Pancreas (tissue), 10 donors: ENCODE results near the gene HERC5. TPM values are rescaled to one million over a fixed set of nuclear protein-coding genes. Genes with fewer than 3 reads are reported as not detected.

ENCODE experiments used
- ATAC-seq, 4 donors: fragments of 200-7000 bp; cut with Tn5 transposase; one replicate each; pipeline versions ENCODE4 v1.8.0 to v1.9.1; 2020; ENCODE audit warnings: mild to moderate bottlenecking in 4 of 4, moderate library complexity in 4 of 4
- DNase-seq, 6 donors: peaks; one replicate each; pipeline ENCODE4 v3.0.0-alpha.2; 2020
- FAIRE-seq: peaks from 2 replicates; lab custom pipeline; 2012; peaks lifted over from hg19 to GRCh38; lab: Jason Lieb, UNC
- H3K27ac ChIP-seq, 4 donors: fragments of 200-600 bp; sonication (generic); 1 replicate in 3 of 4; 2 replicates in 1 of 4; pipeline versions ENCODE4 v1.5.0 to v1.8.0; 2020
- H3K27me3 ChIP-seq, 4 donors: fragments of 200-600 bp; one replicate each; pipeline ENCODE4 v1.8.0; 2021
- H3K36me3 ChIP-seq, 3 donors: fragments of 200-600 bp; sonication (generic) in 1 of 3; one replicate each; pipeline versions ENCODE4 v1.5.0 to v1.8.0; 2020 to 2021
- H3K4me1 ChIP-seq, 3 donors: fragments of 200-600 bp; one replicate each; pipeline ENCODE4 v1.8.0; 2021
- H3K4me3 ChIP-seq, 4 donors: fragments of 200-600 bp; sonication (generic) in 2 of 4; one replicate each; pipeline versions ENCODE4 v1.5.0 to v1.8.0; 2020 to 2021
- H3K9me3 ChIP-seq, 4 donors: fragments of 200-600 bp; one replicate each; pipeline ENCODE4 v1.8.0; 2021
- WGBS, 2 donors: extraction: QIAGEN DNeasy Blood & Tissue Kit; methylation state at CpG; one replicate each; pipeline ENCODE4 v1.1.7; 2013; 5-methylcytosine and 5-hydroxymethylcytosine counted together
- intact Hi-C, 3 donors: fragments of 100-400 bp; cut with DNase I; formaldehyde crosslinking; loops; one replicate each; pipeline versions ENCODE4 v1.11.1 to v1.14.2; 2022
- polyA plus RNA-seq, 2 donors: library from polyadenylated mRNA; stranded (reverse); fragments of 200-250 nt; gene quantifications; one replicate each; pipeline ENCODE4 v1.2.3, GENCODE V29; 2013
- total RNA-seq, 6 donors: library from RNA; stranded (reverse); fragmentation: NEBNext Ultra II Directional in 4 of 6; extraction: Animal tissue kit (Norgen Biotek cat#: 25700) in 4 of 6; gene quantifications; one replicate each; pipeline versions ENCODE4 v1.2.1 to v1.2.4, GENCODE V29; 2021 to 2023
- TF ChIP-seq, protein P1 (sequence below), 4 donors: fragments of 200-600 bp; sonication (generic) in 3 of 4; IDR thresholded peaks; one replicate each; pipeline versions ENCODE4 v1.5.0 to v1.8.0; 2021; ENCODE audit warnings: antibody characterized with exemption in 4 of 4
- donor health status: healthy with polysubstance abuse.
- donor health status: DM: no; HTN: no; CAD: no; lungs with moderate emphysema.
- donor health status: DM: no; HTN: no; CAD: no.
- donor health status: control.
- donor health status: control.
- donor health status: Bipolar disorder and iron deficiency.
- donor health status: DM: yes; HTN: yes; CAD: no.
- donor health status: DM: no; HTN: no; CAD: no.
- donor health status: DM: no; HTN: no; CAD: no.
- donor health status: DM: yes; HTN: yes; CAD: no.

HERC5 gene
- total and polyA plus RNA-seq, 8 donors: 2.2 to 4.9 (median 3.5) TPM

- H3K27me3 ChIP-seq: no peaks in the 10 kb centered on the region
- H3K4me1 ChIP-seq: no peaks in the 10 kb centered on the region
- H3K4me3 ChIP-seq: no peak overlapping the region
- FAIRE-seq (no peak), ATAC-seq (no peak), DNase-seq (no peak)
- H3K9me3 ChIP-seq: no peaks in the 10 kb centered on the region
- intact Hi-C loops: no loop called here
- TF ChIP-seq, protein P1, sequence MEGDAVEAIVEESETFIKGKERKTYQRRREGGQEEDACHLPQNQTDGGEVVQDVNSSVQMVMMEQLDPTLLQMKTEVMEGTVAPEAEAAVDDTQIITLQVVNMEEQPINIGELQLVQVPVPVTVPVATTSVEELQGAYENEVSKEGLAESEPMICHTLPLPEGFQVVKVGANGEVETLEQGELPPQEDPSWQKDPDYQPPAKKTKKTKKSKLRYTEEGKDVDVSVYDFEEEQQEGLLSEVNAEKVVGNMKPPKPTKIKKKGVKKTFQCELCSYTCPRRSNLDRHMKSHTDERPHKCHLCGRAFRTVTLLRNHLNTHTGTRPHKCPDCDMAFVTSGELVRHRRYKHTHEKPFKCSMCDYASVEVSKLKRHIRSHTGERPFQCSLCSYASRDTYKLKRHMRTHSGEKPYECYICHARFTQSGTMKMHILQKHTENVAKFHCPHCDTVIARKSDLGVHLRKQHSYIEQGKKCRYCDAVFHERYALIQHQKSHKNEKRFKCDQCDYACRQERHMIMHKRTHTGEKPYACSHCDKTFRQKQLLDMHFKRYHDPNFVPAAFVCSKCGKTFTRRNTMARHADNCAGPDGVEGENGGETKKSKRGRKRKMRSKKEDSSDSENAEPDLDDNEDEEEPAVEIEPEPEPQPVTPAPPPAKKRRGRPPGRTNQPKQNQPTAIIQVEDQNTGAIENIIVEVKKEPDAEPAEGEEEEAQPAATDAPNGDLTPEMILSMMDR (IDR thresholded peaks at IDR 0.05): no peak
- no peaks in the 10 kb centered on the region for H3K36me3 ChIP-seq
- no peak overlapping the region for H3K27ac ChIP-seq
- WGBS, 2 donors: 90 to 97% methylated on average over 4 of the region's 4 CpGs
Observed at GRCh38 chr4:88414755-88415154, 42.2 kb upstream of the HERC5 start.

- ATAC-seq: no peak
Observed at GRCh38 chr4:88415982-88416381, 40.9 kb upstream of the HERC5 start.

GRCh38 chr4:88418411-88418810 is 38.5 kb upstream of the HERC5 start:
- Histone ChIP-seq H3K36me3 (no peaks in the 10 kb centered on the region), H3K27me3 (no peaks in the 10 kb centered on the region), H3K4me1 (peaks cover 0 to 5% (median 0%) of the 10 kb centered on the region in 3 donors), H3K27ac (no peak overlapping the region), H3K9me3 (no peaks in the 10 kb centered on the region), H3K4me3 (no peak overlapping the region)
- ATAC-seq (peak in 1 of 4 donors; percentile 43), DNase-seq (peak in 1 of 6 donors; percentile 5), FAIRE-seq (no peak)
- TF ChIP-seq, protein P1 (IDR thresholded peaks at IDR 0.05): no peak
- WGBS, 2 donors: 48 to 54% methylated on average over 3 of the region's 3 CpGs
- intact Hi-C loops: no loop called here

More at GRCh38 chr4:88415982-88416381, 40.9 kb upstream of the HERC5 start:
- DNase-seq (no peak), FAIRE-seq (no peak)
- TF ChIP-seq, protein P1 (IDR thresholded peaks at IDR 0.05): no peak
- Histone ChIP-seq H3K4me3 (no peak overlapping the region), H3K36me3 (no peaks in the 10 kb centered on the region), H3K27ac (no peak overlapping the region), H3K4me1 (peaks cover 0 to 5% (median 0%) of the 10 kb centered on the region in 3 donors), H3K9me3 (no peaks in the 10 kb centered on the region), H3K27me3 (no peaks in the 10 kb centered on the region)
- 81 to 93% methylated on average over 2 of the region's 2 CpGs for WGBS, 2 donors
- intact Hi-C loops: no loop called here

GRCh38 chr4:88419874-88420273 is 37.0 kb upstream of the HERC5 start:
- intact Hi-C loops: no loop called here
- FAIRE-seq (no peak), DNase-seq (no peak), ATAC-seq (no peak)
- Histone ChIP-seq H3K4me3 (no peak overlapping the region), H3K27ac (no peak overlapping the region), H3K36me3 (no peaks in the 10 kb centered on the region), H3K27me3 (no peaks in the 10 kb centered on the region), H3K4me1 (peaks cover 0 to 5% (median 0%) of the 10 kb centered on the region in 3 donors), H3K9me3 (no peaks in the 10 kb centered on the region)
- WGBS, 2 donors: 34 to 36% methylated on average over 5 of the region's 5 CpGs
- TF ChIP-seq, protein P1 (IDR thresholded peaks at IDR 0.05): no peak

GRCh38 chr4:88420844-88421243 is 36.1 kb upstream of the HERC5 start:
- TF ChIP-seq, protein P1 (IDR thresholded peaks at IDR 0.05): no peak
- FAIRE-seq (no peak), ATAC-seq (no peak), DNase-seq (no peak)
- Histone ChIP-seq H3K36me3 (no peaks in the 10 kb centered on the region), H3K9me3 (no peaks in the 10 kb centered on the region), H3K4me3 (no peak overlapping the region), H3K4me1 (peaks cover 0 to 5% (median 0%) of the 10 kb centered on the region in 3 donors), H3K27me3 (no peaks in the 10 kb centered on the region), H3K27ac (no peak overlapping the region)
- WGBS, 2 donors: 98 to 100% methylated on average over 1 of the region's 1 CpG
- intact Hi-C loops: no loop called here
